SK-N-SH treated with all-trans-retinoic acid at 6 μM for 48 hours (cell line): ENCODE results near the gene ZWILCH.

Source experiments
- ATAC-seq: fragments of 200-7000 bp; cut with Tn5 transposase; 3 replicates; pipeline ENCODE4 v1.9.1; 2020; ENCODE audit warnings: mild to moderate bottlenecking, moderate library complexity
- ARNTL ChIP-seq: fragments of 450-650 bp; formaldehyde crosslinking; IDR thresholded peaks from 2 replicates; pipeline ENCODE4 v1.5.0; 2020; ENCODE audit warnings: low read depth, mild to moderate bottlenecking, moderate library complexity, borderline replicate concordance
- BACH2 ChIP-seq: fragments of 250-450 bp; sonication (Bioruptor Pico); IDR thresholded peaks from 2 replicates; pipeline ENCODE4 v1.9.0; 2021; ENCODE audit warnings: mild to moderate bottlenecking, borderline replicate concordance
- CREB5 ChIP-seq: fragments of 250-450 bp; sonication (Bioruptor Pico); IDR thresholded peaks from 2 replicates; pipeline ENCODE4 v1.5.1; 2020; ENCODE audit warnings: low read depth, mild to moderate bottlenecking, moderate library complexity
- CSDC2 ChIP-seq: fragments of 250-450 bp; sonication (Bioruptor Pico); IDR thresholded peaks from 2 replicates; pipeline ENCODE4 v1.5.0; 2020; ENCODE audit warnings: mild to moderate bottlenecking, moderate library complexity
- CSRNP3 ChIP-seq: fragments of 250-450 bp; sonication (Bioruptor Pico); IDR thresholded peaks from 2 replicates; pipeline ENCODE4 v1.5.1; 2021; ENCODE audit warnings: mild to moderate bottlenecking, moderate library complexity
- ESRRG ChIP-seq: fragments of 250-450 bp; sonication (Bioruptor Pico); IDR thresholded peaks from 2 replicates; pipeline ENCODE4 v1.6.1; 2021; ENCODE audit warnings: mild to moderate bottlenecking
- ISL1 ChIP-seq: fragments of 250-450 bp; sonication (Bioruptor Pico); IDR thresholded peaks from 2 replicates; pipeline ENCODE4 v2.1.2; 2022; ENCODE audit warnings: mild to moderate bottlenecking, moderate library complexity
- OSR1 ChIP-seq: fragments of 250-450 bp; sonication (Bioruptor Pico); IDR thresholded peaks from 2 replicates; pipeline ENCODE4 v1.8.0; 2022; ENCODE audit warnings: moderate library complexity, mild to moderate bottlenecking, inconsistent platforms
- PATZ1 ChIP-seq: fragments of 250-450 bp; sonication (Bioruptor Pico); IDR thresholded peaks from 2 replicates; pipeline ENCODE4 v1.8.0; 2020; ENCODE audit warnings: mild to moderate bottlenecking, moderate library complexity, borderline replicate concordance
- POU6F1 ChIP-seq: fragments of 250-450 bp; sonication (Bioruptor Pico); IDR thresholded peaks from 2 replicates; pipeline ENCODE4 v1.8.0; 2021; ENCODE audit warnings: low read depth, mild to moderate bottlenecking, moderate library complexity, borderline replicate concordance
- PPARA ChIP-seq: fragments of 250-450 bp; sonication (Bioruptor Pico); IDR thresholded peaks from 2 replicates; pipeline ENCODE4 v1.5.0; 2020; ENCODE audit warnings: mild to moderate bottlenecking, borderline replicate concordance
- RARB ChIP-seq: fragments of 250-450 bp; sonication (Bioruptor Pico); IDR thresholded peaks from 2 replicates; pipeline ENCODE4 v1.8.0; 2021; ENCODE audit warnings: mild to moderate bottlenecking, moderate library complexity
- SNAI2 ChIP-seq: fragments of 250-450 bp; sonication (Bioruptor Pico); IDR thresholded peaks from 2 replicates; pipeline ENCODE4 v1.5.0; 2020; ENCODE audit warnings: mild to moderate bottlenecking, moderate library complexity
- TCF4 ChIP-seq: fragments of 250-450 bp; sonication (Bioruptor Pico); IDR thresholded peaks from 2 replicates; pipeline ENCODE4 v1.8.0; 2021; ENCODE audit warnings: mild to moderate bottlenecking, moderate library complexity, borderline replicate concordance
- TSHZ2 ChIP-seq: fragments of 250-450 bp; sonication (Bioruptor Pico); IDR thresholded peaks from 2 replicates; pipeline ENCODE4 v1.5.0; 2020; ENCODE audit warnings: mild to moderate bottlenecking, moderate library complexity
- ZC3H10 ChIP-seq: fragments of 250-450 bp; sonication (Bioruptor Pico); IDR thresholded peaks from 2 replicates; pipeline ENCODE4 v1.5.1; 2021; ENCODE audit warnings: mild to moderate bottlenecking, moderate library complexity
- ZFP3 ChIP-seq: fragments of 250-450 bp; sonication (Bioruptor Pico); IDR thresholded peaks from 2 replicates; pipeline ENCODE4 v1.5.0; 2020; ENCODE audit warnings: mild to moderate bottlenecking, moderate library complexity
- ZFP30 ChIP-seq: fragments of 450-650 bp; formaldehyde crosslinking; IDR thresholded peaks from 2 replicates; pipeline ENCODE4 v1.5.0; 2022; ENCODE audit warnings: mild to moderate bottlenecking, moderate library complexity
- ZNF565 ChIP-seq: fragments of 450-650 bp; formaldehyde crosslinking; conservative IDR thresholded peaks from 2 replicates; pipeline ENCODE4 v1.5.0; 2020; ENCODE audit warnings: low read depth, mild to moderate bottlenecking, moderate library complexity
- ZNF70 ChIP-seq: fragments of 450-650 bp; formaldehyde crosslinking; IDR thresholded peaks from 2 replicates; pipeline ENCODE4 v1.5.0; 2020; ENCODE audit warnings: mild to moderate bottlenecking, moderate library complexity

Gene ZWILCH

GRCh38 chr15:66477011-66477410 is 28.1 kb upstream of the ZWILCH start (continued):
- no peak for TF ChIP-seq TSHZ2 (CRISPR knock-in tag)
- TF ChIP-seq ZC3H10 (CRISPR knock-in tag): no peak

- no peak for ATAC-seq
These were observed 24.9 kb upstream of the ZWILCH start for GRCh38 chr15:66480267-66480666.

GRCh38 chr15:66481107-66481856 is 23.8 kb upstream of the ZWILCH start:
- no peak for TF ChIP-seq CSRNP3 (CRISPR knock-in tag)
- TF ChIP-seq CSDC2: no peak
- TF ChIP-seq POU6F1 (CRISPR knock-in tag): no peak
- no peak for TF ChIP-seq PPARA (CRISPR knock-in tag)
- TF ChIP-seq OSR1 (CRISPR knock-in tag): no peak
- no peak for TF ChIP-seq CREB5
- no peak for TF ChIP-seq ISL1 (CRISPR knock-in tag)
- no peak for TF ChIP-seq SNAI2 (CRISPR knock-in tag)
- no peak for TF ChIP-seq ZFP3 (CRISPR knock-in tag)
- no peak for TF ChIP-seq TSHZ2 (CRISPR knock-in tag)
- no peak for TF ChIP-seq BACH2 (CRISPR knock-in tag)
- TF ChIP-seq ESRRG (CRISPR knock-in tag): no peak
- no peak for TF ChIP-seq ZNF70 (CRISPR knock-in tag)
- TF ChIP-seq ZFP30 (CRISPR knock-in tag): no peak
- TF ChIP-seq RARB (CRISPR knock-in tag): no peak
- TF ChIP-seq PATZ1 (CRISPR knock-in tag): no peak
- TF ChIP-seq ZNF565 (CRISPR knock-in tag): no peak
- no peak for TF ChIP-seq TCF4
- TF ChIP-seq ARNTL (CRISPR knock-in tag): no peak
- no peak for ATAC-seq

More at GRCh38 chr15:66480267-66480666, 24.9 kb upstream of the ZWILCH start:
- TF ChIP-seq CSDC2: no peak
- TF ChIP-seq PPARA (CRISPR knock-in tag): no peak
